HG02981 (cell line): ENCODE results near the gene STARD13.

ENCODE experiments used
- ATAC-seq: cut with Tn5 transposase; IDR thresholded peaks from one replicate; pipeline ENCODE4 v1.9.1; 2021; ENCODE audit warnings: mild to moderate bottlenecking, moderate library complexity; ENCODE audit not compliant: unreplicated experiment

Gene STARD13

GRCh38 chr13:33308863-33309262 is 23.3 kb upstream of the STARD13 start:
- ATAC-seq, result no peak

GRCh38 chr13:33307843-33308242 is 22.3 kb upstream of the STARD13 start:
- ATAC-seq, result no peak

- ATAC-seq, result no peak
Measured at GRCh38 chr13:33303855-33304597, 18.5 kb upstream of the STARD13 start.

GRCh38 chr13:33299626-33300025 is 14.1 kb upstream of the STARD13 start:
- no peak for ATAC-seq

GRCh38 chr13:33296793-33297425 is 11.4 kb upstream of the STARD13 start:
- no peak for ATAC-seq

GRCh38 chr13:33292712-33293111 is 7.2 kb upstream of the STARD13 start:
- ATAC-seq, result no peak

- no peak for ATAC-seq
Measured at GRCh38 chr13:33290421-33290965, 4.9 kb upstream of the STARD13 start.

- ATAC-seq, result no peak
Measured at GRCh38 chr13:33289966-33290365, 4.4 kb upstream of the STARD13 start.

- ATAC-seq, result no peak
Measured at GRCh38 chr13:33287142-33287882, 1.8 kb upstream of the STARD13 start.

GRCh38 chr13:33286128-33286527 is 573 bp upstream of the STARD13 start:
- no peak for ATAC-seq

GRCh38 chr13:33284916-33285315 is 639 bp downstream of the STARD13 start:
- ATAC-seq, result no peak

- no peak for ATAC-seq
Measured at GRCh38 chr13:33284031-33284430, 1.5 kb downstream of the STARD13 start.

- no peak for ATAC-seq
Measured at GRCh38 chr13:33283195-33283911, 2.2 kb downstream of the STARD13 start.

GRCh38 chr13:33281951-33282595 is 3.5 kb downstream of the STARD13 start:
- no peak for ATAC-seq

- no peak for ATAC-seq
Measured at GRCh38 chr13:33280923-33281322, 4.6 kb downstream of the STARD13 start.

GRCh38 chr13:33280279-33280905 is 5.2 kb downstream of the STARD13 start:
- ATAC-seq, result no peak

- ATAC-seq, result no peak
Measured at GRCh38 chr13:33279414-33280278, 5.9 kb downstream of the STARD13 start.

- ATAC-seq, result no peak
Measured at GRCh38 chr13:33278913-33279312, 6.6 kb downstream of the STARD13 start.

GRCh38 chr13:33277946-33278345 is 7.6 kb downstream of the STARD13 start:
- ATAC-seq, result no peak
